HG03108 (cell line): Measurements from ENCODE around the gene CASZ1.

Experiments
- ATAC-seq: cut with Tn5 transposase; IDR thresholded peaks from one replicate; pipeline ENCODE4 v1.9.1; 2021; ENCODE audit warnings: moderate library complexity; ENCODE audit not compliant: unreplicated experiment

The CASZ1 gene

GRCh38 chr1:10662090-10662688 lies 134.3 kb downstream of the CASZ1 start:
- no peak for ATAC-seq

DNA sequence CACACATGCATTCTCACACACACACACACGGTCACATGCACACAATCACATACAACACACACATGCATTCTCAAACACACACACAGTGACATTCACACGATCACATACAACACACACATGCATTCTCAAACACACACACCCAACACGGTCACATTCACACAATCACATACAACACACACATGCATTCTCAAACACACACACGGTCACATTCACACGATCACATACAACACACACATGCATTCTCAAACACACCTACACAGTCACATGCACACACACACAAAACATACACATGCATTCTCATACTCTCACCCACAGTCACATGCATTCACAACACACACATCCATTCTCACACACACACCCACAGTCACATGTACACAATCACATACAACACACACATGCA lies 135.0 kb downstream of the CASZ1 start:
- no peak for ATAC-seq

DNA sequence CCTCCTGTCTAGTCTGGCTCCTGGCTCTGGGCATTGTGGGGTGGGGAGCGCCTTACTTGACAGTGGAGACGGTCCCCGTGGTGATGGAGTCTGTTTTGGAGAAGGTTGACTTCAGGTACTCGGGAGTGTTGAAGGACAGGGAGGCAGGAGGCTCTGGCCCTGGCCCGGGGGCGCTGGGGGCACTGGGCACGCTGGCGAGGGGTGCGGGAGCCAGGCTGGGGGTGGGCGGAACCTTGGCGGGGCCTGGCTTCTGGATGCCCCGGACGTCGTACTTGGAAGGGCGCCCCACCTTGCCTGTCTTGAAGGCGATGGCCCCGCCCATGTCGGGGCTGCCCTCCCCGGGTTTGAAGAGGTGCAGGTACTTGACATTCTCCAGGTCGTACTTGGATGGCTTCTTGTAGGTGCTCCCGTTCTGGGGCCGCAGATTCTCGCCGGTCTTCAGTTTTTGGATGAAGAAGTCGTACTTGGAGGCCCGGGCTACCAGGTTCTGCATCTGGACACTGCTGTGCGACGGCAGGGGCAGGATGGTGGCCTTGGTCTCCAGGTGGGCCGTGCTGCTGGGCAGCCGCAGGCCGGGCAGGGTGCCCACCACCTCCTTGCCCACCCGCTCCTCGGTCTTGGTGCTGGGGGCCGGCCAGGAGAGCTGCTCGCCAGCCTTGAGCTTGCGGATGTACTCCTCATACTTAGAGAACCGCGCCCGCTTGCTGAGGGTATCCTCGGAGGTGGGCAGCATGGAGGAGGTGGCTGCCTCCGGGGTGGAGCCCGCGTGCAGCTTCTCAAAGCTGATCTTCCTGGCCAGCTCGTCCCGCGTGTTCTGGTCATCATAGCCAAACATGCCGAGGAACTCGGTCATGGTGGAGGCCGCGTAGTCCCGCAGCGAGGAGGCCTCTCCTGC lies 136.6 kb downstream of the CASZ1 start:
- no peak for ATAC-seq

DNA sequence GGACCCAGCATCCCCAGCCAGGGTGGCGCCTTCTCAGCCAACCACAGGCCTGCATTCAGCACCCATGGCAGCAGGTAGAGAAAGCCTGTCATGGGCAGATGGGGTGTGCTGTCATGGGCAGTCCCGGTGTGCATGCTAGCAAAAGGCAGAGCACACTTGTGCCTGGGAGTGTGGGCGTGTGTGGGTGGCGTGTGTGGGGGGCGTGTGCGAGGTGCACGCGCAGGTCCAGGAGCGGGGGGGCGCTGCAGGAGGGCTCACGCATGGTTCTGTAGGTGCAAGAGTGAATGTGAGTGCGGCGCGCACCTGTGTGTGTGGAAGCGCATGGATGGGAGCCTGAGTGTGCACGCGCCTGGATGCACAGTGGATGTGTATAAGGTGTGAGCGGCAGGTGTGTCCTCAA lies 137.2 kb downstream of the CASZ1 start:
- ATAC-seq: no peak

DNA sequence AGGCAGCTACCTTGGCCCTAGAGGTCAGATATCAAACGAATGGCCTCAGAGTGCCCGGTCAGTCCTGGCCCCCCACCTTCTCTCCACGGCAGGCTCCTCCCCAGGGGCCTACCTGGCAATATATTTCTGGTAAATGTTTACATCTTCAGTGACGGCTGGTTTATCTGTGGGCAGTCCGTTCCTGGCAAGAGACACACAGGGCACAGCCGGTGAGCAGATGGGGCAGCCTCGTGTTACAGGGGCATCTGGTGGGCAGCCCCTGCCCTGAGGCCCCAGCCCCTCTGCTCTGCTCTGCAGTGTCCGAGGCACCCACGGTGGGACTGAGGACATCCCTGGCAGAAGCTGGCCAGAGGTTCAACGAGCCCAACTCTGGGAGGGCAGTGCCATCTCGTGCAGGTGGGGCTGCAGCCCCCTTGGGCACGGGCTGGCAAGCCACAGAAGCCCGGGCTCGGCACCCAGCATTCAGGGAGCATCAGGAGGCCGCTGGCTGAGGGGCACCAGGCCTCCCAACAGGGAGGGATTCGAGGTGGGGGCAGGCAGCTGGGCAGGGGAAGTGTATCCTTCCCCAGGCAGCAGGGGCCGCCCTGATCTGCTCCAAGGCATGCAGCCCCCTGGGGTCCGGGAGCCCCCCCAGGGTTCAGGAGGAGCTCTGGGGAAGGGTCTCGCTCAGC lies 137.9 kb downstream of the CASZ1 start:
- no peak for ATAC-seq

DNA sequence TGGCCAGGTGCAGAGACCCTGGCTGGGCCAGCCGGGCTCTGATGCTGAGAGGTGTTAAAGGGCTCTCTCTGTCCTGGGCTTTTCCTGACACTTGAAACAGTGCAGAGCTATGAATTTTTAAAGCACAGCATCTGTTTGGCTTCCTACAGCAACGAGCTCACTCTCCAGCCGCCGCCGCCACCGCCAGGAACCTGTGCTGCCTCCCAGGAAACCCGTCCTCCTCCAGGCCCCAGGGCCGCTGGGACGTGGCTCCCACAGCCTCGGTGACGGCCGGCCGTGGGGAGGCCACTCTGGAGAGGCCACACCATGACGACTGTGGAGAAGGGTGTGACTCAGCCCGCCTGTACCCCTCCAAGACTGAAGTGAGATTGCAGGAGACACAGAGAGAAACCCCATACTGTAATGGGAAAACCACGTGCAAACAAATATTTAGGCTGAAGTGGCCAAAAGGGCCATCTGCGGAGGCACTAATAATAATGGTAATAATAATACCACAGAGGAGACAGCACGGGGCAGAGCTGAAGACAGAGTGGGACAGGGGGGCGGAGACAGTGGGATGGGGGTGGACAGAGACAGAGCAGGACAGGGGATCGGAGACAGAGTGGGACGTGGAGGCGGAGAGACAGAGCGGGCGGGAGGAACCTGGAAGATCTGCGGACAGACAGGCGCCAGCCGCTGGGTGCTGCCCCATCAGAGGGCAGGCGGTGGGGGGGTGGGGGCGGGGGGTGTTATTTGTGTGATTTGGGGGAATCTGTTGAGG lies 139.2 kb downstream of the CASZ1 start:
- no peak for ATAC-seq

DNA sequence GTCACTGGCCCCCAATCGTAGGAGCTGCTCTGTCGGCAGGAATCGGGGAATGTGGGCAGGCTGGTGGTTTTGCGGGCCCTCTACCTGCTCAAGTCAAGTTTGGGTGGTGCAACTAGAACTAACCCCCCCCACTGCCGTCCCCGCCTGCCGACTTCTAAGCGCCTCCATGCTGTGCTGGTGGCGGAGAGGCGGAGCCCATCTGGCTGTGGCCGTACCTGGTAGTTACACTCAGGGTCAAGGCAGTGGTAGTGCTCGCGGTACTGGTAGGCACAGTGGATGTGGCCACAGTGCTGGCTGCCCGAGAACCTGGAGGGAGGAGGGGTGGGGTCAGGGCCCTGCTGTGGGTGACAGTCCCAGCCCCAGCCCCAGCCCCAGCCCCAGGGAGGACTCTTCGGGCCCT lies 140.0 kb downstream of the CASZ1 start:
- no peak for ATAC-seq

GRCh38 chr1:10655002-10655401 lies 141.4 kb downstream of the CASZ1 start:
- ATAC-seq: no peak

DNA sequence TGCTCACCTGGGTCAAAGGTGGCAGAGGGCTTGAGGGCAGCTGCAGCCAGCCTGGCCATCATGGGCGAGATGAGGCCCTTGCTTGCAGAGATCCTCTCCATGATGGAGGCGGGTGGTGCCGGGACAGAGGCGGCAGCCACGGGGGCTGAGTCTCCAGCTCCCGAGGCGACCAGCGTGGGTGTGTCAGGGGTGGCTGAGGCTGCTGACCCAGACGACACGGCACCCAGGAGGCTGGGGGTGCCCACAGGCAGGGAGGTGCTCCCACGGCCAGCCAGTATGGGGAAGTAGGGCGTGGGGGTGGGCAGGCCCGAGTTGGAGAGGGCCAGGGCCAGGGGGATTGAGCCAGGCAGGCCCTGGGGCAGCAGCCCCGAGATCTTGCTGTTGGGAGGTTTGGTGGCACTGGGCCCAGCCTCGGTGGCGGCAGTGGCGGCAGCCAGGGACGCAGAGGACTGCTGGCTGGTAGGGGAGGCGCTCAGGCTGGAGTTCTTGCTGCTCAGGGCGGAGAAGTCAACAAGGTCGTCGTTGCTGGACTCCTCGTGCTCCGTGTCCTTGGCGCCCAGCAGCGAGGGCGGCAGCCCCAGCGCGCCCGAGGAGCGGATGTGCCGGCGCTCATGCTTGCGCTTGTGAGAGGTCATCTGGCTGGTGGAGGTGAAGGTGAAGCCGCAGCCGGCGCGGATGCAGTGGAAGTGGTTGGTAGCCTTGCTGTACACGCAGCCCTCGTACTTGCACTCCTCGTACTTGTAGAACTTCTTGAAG lies 142.9 kb downstream of the CASZ1 start:
- ATAC-seq: no peak

- no peak for ATAC-seq
Measured at GRCh38 chr1:10652626-10653025, 143.8 kb downstream of the CASZ1 start.

DNA sequence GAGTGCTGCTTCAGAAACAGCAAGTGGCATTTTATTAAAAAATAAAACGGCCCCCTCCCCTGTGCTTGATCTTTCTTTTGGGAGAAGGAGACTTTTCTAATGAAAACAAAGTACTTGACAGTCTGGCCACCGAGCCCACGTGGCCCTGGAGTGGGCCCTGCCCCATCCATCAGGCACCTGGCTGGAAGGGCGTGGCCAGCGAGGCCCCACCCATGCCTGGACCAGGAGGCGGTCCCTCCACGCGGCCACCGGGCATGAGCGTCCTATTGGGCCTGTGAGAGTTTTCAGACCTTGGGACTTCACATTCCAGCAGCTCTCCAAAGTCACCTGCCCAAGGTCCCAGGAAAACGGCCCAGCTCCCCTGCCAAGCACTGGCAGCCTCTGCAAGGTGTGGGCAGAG lies 144.7 kb downstream of the CASZ1 start:
- ATAC-seq: no peak

DNA sequence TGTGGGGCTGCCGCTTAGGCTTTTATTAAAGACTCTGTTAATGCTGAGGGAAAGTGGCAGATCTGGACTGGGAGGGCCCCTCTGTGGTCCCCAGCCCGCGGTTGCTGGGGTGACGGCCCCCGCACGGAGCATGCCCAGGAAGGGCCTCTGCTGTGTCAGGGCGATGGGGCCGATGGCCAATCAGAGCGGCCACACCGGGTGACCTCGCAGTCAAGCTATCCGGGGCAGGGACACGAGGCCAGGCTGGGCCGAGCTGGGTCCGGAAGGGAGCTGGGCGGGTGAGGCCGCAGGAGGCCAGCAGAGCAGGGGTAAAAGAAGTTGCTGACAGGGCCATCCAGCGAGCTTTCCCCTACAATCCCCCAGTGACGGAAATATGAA lies 145.1 kb downstream of the CASZ1 start:
- ATAC-seq: no peak

DNA sequence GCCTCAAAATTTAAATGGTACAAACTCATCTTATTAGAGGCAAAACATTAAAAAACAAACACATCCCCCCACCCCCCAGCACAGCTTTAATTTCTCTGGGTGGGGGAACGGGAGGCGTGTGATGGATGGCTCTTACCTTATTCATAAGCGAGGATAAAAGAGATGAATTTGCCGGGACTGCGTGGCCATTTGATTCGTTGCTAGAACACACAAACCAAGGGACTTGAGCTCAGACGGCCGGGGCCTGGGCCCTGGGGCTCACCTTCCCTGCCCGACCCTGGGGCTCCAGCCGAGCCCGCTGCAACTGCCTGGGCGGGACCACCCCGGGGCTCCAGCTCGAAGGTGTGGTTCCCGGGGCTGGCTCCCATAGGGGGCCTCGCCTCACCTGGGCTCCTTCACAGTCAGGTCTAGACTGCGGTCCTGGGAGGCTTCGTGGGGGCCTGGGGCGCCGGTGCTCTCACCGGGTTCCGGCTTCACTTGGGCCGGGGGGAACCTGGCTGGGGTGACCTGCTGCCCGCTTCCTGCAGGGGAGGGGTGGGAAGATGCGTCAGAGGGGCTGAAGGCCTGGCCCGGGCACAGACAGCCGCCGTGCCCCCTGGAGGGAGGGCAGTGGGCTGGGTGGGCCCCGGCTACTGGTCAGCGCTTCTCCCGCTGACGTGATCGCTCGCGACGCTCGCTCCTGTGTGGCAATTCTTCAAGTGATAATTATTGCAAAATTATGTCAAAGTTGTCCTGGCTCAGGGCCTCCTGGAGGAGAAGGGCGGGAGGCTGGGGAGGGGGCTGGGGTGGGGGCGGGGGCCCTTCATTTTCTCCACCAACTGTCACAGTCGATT lies 145.7 kb downstream of the CASZ1 start:
- no peak for ATAC-seq

GRCh38 chr1:10649517-10650201 lies 146.8 kb downstream of the CASZ1 start:
- no peak for ATAC-seq

GRCh38 chr1:10648689-10649516 lies 147.5 kb downstream of the CASZ1 start:
- ATAC-seq: no peak

GRCh38 chr1:10647414-10648170 lies 148.9 kb downstream of the CASZ1 start:
- ATAC-seq: no peak

DNA sequence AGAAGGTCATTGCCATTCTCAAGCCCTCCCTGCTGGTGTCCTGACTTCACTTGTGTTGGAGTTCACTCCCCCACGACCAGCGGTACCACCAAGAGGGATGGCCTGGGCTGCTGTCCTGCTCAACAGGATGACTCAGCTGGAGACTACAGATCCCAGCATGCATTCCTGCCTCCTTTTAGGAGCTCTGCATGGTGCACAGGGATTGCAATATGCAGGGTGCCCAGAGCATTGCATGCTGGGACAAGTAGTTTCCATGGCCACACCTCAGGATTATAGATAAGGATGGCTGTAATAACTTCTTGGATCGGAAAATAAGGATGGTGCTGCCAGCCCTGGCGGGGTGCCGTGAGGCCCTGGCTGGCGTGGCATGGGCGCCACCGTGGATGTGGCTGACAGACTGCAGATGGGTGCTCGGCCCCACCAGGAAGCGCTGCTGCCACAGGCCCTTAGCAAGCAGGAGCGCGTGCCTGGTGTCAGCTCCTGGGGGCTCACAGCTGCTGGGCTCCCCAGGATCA lies 150.0 kb downstream of the CASZ1 start:
- ATAC-seq: no peak
